ENCODE measurements around the gene LIN7A. TPM values are rescaled to one million over a fixed set of nuclear protein-coding genes. Genes with fewer than 3 reads are reported as not detected.

LIN7A gene
- total and polyA plus RNA-seq, 4 donors: 6.0 to 20.6 (median 9.1) TPM

GRCh38 chr12:80754274-80754673 is 183.5 kb downstream of the LIN7A start:
- TF ChIP-seq NR2F2 (IDR thresholded peaks at IDR 0.05) (no peak), ATF3 (IDR thresholded peaks at IDR 0.05) (no peak), MAX (IDR thresholded peaks at IDR 0.05) (no peak), SP1 (IDR thresholded peaks at IDR 0.05) (no peak), HNF4G (IDR thresholded peaks at IDR 0.05) (no peak), HNF4A (conservative IDR thresholded peaks at IDR 0.05) (no peak), CTCF (IDR thresholded peaks at IDR 0.05; ENCODE audit: low read depth, low read length, missing input control) (no peak), YY1 (IDR thresholded peaks at IDR 0.05) (no peak), REST (IDR thresholded peaks at IDR 0.05) (no peak), ZBTB33 (IDR thresholded peaks at IDR 0.05) (no peak), FOXA1 (IDR thresholded peaks at IDR 0.05) (no peak), GABPA (IDR thresholded peaks at IDR 0.05 in 1 of 2, conservative IDR thresholded peaks at IDR 0.05 in 1 of 2) (no peak), RXRA (IDR thresholded peaks at IDR 0.05) (no peak), TAF1 (conservative IDR thresholded peaks at IDR 0.05) (no peak), JUND (IDR thresholded peaks at IDR 0.05) (no peak), RAD21 (IDR thresholded peaks at IDR 0.05) (no peak), EGR1 (IDR thresholded peaks at IDR 0.05; ENCODE audit: low read depth in 2 of 2) (no peak), FOXA2 (IDR thresholded peaks at IDR 0.05) (no peak)
- Histone ChIP-seq H3K4me3 (ENCODE audit: low read depth in 1 of 3, low read length in 3 of 3) (no peak overlapping the region), H3K9me3 (ENCODE audit: control insufficient read depth in 4 of 4, low read length in 3 of 4) (no peaks in the 10 kb centered on the region), H3K4me1 (ENCODE audit: control insufficient read depth in 4 of 4, insufficient read depth in 4 of 4, low read length in 3 of 4) (no peaks in the 10 kb centered on the region), H3K9ac (ENCODE audit: low read depth in 1 of 2, low read length in 2 of 2) (no peak overlapping the region), H3K27ac (ENCODE audit: low read depth in 1 of 2, low read length in 2 of 2) (no peak overlapping the region), H3K36me3 (ENCODE audit: control insufficient read depth in 4 of 4, insufficient read depth in 3 of 4, low read depth in 1 of 4, low read length in 3 of 4) (no peaks in the 10 kb centered on the region), H3K27me3 (ENCODE audit: control insufficient read depth in 4 of 4, insufficient read depth in 4 of 4, low read length in 3 of 4) (no peaks in the 10 kb centered on the region)
- DNase-seq (ENCODE audit: low spot score): no peak
- 88% methylated on average over 3 of the region's 3 CpGs for WGBS
